ENCODE data around the gene PLG.
"Not testable (repeated sequence)": the region's sequence is repeated elsewhere in the genome, so short reads cannot be mapped to it uniquely, and the experiment has no call there.

Gene PLG

GRCh38 chr6:160708993-160709392 is 6.9 kb downstream of the PLG start:
- not testable (repeated sequence) for FAIRE-seq

GRCh38 chr6:160714731-160715316 is 12.8 kb downstream of the PLG start:
- FAIRE-seq, result no peak

GRCh38 chr6:160730911-160731310 is 28.9 kb downstream of the PLG start:
- no peak for FAIRE-seq

GRCh38 chr6:160733050-160733646 is 31.1 kb downstream of the PLG start:
- no peak for FAIRE-seq

DNA sequence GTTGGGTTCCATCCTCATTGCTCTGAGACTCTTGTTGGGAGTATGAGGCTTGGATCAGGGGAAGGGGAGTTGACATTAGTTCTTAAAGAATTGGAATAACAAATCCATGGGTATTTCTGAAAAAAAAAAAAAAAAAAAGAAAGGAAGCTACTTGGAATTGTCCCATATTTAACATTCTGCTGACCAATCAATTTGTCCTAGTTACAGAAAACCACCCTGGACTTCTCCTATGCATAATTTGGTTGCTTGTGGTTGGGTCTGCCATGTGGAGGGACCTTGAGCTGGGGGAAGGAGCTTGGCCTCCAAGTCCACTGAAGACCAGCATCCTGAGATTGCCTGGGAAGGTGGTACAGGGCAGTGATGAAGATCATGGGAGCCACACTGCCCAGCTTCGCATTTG is 32.6 kb downstream of the PLG start:
- no peak for FAIRE-seq

GRCh38 chr6:160735523-160735922 is 33.5 kb downstream of the PLG start:
- no peak for FAIRE-seq

- FAIRE-seq, result no peak
These were observed 35.9 kb downstream of the PLG start for GRCh38 chr6:160737934-160738333.

DNA sequence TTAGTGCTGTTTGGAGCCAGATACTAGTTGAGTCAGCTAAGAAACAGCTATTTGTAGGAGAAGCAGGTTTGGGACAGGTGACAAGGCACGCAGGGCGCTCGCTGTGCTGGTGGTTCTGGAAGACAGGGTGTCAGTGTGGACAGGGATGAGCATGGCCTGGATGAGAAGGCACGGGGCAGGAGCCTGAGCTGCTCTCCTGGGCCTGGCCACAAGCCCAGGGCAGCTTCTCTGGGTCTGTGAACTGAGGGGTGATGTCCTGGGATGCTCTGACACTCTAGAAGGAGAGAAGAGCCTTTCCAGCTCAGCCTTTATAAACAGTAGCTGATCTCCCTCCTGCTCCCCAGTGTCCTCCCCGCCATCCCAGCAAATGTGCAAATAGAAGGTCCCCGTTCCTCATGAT is 37.9 kb downstream of the PLG start:
- no peak for FAIRE-seq

GRCh38 chr6:160741012-160741411 is 39.0 kb downstream of the PLG start:
- not testable (repeated sequence) for FAIRE-seq

- no peak for FAIRE-seq
These were observed 40.0 kb downstream of the PLG start for GRCh38 chr6:160742090-160742489.

- FAIRE-seq, result no peak
These were observed 48.2 kb downstream of the PLG start for GRCh38 chr6:160750276-160750689.

DNA sequence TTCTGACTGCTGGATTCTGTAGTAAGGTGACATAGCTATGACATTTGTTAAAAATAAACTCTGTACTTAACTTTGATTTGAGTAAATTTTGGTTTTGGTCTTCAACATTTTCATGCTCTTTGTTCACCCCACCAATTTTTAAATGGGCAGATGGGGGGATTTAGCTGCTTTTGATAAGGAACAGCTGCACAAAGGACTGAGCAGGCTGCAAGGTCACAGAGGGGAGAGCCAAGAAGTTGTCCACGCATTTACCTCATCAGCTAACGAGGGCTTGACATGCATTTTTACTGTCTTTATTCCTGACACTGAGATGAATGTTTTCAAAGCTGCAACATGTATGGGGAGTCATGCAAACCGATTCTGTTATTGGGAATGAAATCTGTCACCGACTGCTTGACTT is 51.2 kb downstream of the PLG start:
- not testable (repeated sequence) for FAIRE-seq

DNA sequence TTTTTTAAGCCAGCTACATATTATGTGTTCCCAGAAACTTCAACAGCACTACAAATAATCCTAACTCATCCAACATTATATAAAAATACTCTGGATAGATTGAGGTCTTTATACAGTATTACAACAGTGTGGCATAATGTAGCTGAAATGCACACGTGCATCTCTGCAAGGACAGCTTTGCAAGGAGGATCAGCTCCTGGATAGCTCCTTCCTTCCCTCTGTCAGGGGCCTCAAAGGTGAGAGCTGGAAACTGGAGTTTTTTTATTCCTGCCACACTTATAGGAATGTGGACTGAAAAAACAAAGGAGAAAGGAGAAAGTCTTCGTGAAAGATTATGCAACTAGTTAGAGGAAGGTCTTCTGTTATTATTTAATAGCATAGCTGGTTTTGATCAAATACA is 53.1 kb downstream of the PLG start:
- FAIRE-seq, result no peak

DNA sequence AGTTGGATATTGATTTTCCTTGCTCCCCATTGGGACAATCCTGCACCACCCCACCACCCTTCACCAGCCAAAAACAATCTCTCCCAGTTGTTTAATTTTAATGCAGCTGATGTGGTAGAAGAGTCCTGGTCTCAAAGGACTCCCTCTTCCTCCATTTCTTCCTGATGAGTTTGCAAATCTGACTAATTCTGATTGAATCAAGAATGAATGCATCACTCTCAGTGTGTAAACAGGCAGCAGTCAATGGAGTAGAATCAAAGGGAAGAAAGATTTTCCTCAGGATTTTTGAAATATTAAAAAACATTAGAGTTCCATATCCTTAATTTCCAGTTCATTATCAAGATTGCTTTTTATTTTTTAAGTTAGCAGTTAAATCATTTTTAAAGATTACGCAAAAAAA is 54.0 kb downstream of the PLG start:
- no peak for FAIRE-seq

DNA sequence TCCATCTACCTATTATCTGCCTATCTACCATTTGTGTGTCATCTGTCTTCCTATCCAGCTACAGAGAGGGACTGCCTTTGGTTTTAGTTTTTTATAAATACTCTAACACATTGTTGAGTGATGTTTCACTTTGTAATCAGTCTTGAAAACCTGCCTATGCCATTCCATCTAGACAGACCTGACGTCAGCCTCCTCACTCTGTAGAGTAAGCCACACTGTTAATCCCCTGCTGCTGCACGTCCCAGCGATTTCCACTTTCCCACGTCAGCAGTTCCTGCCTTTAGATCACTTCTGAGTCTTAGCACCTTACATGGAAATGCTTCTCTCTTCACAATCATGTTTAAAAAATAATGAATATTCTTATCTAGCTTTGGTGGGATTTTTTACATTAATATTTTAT is 54.8 kb downstream of the PLG start:
- FAIRE-seq, result no peak

DNA sequence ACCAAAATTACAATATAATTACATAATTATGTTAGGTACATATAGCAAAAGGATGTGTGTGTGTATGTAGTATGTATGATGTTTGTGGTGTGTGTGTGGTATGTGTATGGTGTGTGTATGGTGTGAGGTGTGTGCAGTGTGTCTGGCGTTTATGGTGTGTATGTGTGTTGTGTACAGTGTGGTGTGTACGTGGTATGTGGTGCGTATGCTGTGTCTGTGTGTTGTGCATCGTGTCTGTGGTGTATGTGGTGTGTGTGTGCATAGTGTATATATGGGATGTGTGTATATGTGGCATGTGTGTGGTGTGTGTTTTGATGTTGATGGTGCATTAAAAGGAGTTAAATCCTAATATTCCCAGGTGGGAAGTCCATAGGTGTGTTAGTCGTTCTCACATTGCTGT is 62.8 kb downstream of the PLG start:
- no peak for FAIRE-seq

DNA sequence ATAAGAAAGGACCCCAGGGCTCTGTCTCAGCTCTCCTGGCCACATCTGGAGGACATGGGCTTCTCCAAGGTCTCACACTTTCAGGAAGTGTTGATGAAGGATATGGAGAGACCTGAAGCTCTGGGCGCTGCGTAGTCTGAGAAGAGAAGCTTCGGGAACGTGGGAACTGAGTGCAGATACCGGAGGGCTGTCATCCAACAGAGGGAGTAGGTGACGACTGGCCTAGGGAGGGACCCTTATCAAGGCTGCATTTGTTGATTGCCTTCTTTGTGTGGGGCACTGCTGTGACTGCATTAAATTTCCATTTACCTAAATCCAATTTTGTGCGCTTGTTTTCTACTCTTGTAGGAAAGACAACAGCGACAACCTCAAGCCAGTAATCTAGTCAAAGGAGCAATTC is 63.4 kb downstream of the PLG start:
- FAIRE-seq, result no peak

DNA sequence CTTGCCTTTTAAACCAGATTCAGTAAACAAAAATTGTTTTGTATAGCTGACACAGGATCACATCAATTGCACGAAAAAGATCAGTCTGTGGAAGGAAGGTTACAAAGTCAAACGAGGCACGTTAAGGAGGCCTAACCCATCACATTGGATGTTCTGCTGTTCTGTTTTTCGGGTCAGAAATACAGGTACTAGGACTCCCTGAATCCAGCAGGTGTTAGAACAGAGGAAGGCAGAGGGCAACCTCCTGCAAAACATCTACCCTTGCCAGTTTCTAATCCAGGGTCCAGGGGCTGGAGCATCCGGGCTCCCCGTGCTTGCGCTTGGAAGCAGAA is 64.6 kb downstream of the PLG start:
- FAIRE-seq, result no peak

DNA sequence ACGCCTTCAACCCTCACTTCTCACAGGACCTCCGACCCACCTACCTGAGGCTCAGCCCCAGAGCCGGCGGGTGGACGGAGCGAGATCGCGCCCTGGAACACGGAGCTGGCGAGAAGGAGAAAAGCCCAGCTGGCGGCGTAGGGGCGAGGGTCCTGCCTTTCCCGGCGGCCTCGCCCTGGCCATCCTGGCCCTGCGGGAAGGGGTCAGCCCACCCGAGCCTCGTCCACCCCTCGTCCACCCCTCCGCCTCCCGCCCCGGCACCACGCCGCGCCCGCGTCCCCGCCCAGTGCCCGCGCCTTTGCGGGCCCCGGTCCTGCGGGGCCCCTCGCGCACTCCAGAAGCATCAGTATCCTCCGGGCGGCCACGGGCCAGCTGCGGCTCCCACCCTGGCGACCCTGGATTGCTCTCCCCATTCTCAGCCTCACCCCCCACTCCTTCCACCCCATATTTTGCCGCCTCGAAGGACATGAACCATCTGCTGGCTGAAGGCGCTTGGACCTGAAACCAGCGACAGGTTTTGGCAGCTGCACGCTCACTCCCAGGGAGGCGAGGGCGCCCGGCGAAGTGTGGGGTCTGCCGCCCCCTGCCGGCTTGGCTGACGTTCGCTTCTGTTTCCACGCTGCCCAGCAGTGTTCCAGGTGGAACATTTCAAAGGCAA is 65.1 kb downstream of the PLG start:
- no peak for FAIRE-seq

DNA sequence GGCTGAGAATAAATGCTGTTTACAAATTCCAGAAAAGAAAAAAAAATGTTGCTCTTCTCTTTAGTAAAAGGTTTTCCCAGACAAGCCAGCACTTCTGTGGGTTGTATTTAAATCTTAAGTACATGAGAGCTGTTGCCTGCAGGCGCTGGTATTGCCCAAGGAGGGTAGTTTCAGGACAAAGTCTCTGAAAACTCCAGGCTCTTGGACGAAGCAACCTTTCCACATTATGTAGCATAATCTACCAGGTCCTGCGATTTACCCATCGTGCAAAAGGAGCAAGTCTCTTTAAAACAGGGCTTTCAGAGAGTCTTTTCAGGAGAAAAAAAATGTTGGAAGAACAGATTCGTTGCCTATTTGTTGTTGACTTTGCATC is 65.6 kb downstream of the PLG start:
- no peak for FAIRE-seq

DNA sequence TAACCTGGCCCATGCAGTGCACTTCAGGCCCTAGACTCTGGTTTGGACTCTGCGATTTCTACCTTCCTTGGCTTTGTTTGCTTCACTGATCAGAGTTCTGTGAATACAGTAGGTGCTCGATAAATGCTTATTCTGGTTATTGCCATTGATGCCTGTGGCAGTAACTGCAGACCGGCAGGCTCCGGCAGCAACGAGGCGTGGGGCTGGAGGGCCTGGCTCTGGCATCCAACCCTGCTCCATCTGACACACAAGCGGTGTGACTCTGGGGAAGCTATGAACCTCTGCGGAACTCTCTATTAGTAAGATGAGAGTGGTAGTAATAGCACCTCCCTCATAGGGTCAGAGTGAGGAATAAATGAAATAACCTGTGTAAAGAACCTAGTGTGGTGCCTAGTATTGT is 66.1 kb downstream of the PLG start:
- FAIRE-seq, result no peak

DNA sequence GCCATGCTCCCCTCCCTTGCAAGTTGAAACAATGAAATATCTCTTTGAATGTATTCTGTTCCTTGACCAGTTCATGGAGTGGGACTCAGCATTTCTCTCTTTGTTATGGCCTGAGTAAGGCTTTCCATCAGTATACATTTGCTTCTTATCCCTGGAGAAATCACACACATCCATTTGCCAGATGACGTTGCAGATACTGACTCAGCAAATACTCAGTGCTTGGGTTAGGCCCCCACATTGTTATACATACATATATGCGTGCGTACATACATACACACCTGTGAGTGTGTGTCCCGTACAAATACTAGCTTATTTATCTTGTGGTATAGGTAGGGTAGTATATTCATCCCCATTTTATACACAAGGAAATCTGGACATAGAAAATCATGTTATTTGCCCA is 72.4 kb downstream of the PLG start:
- no peak for FAIRE-seq

DNA sequence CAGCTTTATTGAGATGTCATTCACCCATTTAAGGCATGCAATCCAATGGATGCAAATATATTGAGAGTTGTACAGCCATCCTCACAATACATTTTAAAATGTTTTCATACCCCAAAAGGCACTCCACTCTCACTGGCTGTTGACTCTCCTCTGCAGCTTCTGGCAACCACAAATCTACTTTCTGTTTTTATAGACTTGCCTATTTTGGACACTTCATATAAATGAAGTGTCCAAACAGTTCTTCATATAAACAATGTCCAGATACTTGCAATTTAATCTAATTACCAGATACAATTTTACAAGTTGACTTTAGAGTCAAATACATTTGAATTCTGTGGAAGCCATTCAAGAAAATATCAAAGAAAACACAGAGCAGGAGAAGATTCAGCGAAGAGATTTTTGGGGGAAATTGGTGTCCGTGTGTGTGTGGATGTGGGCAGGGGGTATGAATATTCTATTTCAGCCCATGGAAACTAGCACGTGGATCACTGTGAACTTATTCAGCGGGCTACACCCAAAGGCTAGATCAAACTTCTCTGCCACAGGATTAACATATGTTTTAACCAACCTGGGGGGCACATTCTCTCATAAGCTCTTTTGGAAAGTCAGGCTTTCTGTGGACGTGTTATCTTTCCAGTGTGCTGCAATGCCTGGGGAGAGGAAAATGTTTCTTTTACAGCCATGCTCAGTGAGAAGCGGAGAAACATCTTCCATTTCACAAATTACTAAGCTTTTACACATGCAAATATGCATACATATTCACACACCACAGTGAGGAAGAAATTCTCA is 73.9 kb downstream of the PLG start:
- FAIRE-seq, result no peak

- not testable (repeated sequence) for FAIRE-seq
These were observed 77.1 kb downstream of the PLG start for GRCh38 chr6:160779095-160779494.

All from islet of Langerhans (tissue), 1 donor.